GM12801 (cell line): Measurements from ENCODE around the gene RCL1.

Experiments used
- TF ChIP-seq, protein P1 (sequence below): IDR thresholded peaks from one replicate; pipeline ENCODE4 v1.5.1; 2011; ENCODE audit warnings: control low read depth; ENCODE audit not compliant: insufficient read length; ENCODE audit errors: extremely low read depth

Gene RCL1

DNA sequence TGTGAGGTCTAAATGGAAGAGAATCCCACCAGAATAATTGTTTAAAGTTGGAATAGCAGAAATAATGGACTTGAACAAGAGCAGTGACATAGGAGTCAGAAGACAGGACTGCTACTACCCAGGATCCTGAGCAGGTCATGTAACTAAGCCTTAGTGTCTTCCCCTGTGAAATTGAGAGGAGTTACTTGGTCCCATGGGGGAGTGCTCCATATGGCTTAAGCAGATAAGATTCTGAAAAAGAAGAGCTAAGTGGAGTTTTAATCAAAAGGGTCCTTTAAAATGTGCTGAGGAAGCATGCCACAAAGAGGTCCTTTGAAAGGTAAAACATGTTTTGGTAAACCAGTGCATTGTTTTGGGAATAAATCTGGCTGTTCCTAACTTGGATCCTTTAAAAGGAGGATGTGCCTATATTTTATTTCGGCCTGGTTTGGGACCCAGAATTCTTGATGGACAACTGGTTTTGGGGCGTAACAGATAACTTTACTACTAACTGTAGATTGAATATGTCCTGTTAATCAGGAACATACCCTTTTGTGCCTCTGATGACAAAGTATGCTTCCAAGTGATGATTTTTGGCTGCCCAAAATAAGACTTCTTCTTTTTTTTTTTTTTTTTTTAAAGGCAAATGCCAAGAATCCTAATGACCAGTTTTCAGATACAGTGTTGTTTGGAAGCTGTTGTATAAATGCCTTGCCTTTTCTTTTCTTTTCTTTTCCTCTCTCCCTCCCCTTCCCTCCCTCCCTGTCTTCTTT, 5.7 kb downstream of the RCL1 start:
- TF ChIP-seq, protein P1, sequence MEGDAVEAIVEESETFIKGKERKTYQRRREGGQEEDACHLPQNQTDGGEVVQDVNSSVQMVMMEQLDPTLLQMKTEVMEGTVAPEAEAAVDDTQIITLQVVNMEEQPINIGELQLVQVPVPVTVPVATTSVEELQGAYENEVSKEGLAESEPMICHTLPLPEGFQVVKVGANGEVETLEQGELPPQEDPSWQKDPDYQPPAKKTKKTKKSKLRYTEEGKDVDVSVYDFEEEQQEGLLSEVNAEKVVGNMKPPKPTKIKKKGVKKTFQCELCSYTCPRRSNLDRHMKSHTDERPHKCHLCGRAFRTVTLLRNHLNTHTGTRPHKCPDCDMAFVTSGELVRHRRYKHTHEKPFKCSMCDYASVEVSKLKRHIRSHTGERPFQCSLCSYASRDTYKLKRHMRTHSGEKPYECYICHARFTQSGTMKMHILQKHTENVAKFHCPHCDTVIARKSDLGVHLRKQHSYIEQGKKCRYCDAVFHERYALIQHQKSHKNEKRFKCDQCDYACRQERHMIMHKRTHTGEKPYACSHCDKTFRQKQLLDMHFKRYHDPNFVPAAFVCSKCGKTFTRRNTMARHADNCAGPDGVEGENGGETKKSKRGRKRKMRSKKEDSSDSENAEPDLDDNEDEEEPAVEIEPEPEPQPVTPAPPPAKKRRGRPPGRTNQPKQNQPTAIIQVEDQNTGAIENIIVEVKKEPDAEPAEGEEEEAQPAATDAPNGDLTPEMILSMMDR: no peak

DNA sequence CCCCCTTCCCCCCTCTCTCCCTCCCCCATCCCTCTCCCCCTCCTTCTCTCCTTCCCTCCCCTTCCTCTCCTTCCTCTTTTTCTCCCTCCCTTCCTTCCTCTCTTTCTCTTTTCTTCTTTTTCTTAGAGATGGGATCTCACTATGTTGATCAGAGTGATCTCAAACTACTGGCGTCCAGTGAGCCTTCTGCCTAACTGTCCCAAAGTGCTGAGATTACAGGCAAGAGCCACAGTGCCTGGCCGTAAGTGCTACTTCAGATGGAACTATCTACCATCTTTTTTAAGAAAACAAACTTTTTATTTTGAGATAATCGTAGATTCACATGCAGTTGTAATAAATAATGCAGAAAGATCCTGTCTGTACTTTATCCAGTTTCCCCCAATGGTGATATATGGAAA, 6.3 kb downstream of the RCL1 start:
- TF ChIP-seq, protein P1: no peak

DNA sequence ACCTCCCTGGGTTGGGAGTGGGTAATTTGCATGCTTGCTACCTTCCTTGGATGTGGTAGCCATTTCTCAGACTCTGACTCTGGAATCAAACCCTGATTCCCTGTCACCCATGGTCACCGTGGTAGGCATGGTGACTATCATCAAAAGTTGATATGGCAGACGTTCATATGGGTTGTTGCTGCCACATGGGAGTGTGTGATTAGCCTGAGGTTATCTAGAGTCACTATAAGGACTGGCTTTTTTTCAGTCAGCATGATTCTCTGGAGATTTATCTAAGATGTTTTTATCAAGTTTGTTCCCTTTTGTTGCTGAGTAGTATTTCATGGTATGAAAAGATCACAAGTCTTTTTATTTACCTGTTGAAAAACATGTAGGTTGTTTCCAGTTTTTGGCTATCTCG, 7.0 kb downstream of the RCL1 start:
- TF ChIP-seq, protein P1: no peak

DNA sequence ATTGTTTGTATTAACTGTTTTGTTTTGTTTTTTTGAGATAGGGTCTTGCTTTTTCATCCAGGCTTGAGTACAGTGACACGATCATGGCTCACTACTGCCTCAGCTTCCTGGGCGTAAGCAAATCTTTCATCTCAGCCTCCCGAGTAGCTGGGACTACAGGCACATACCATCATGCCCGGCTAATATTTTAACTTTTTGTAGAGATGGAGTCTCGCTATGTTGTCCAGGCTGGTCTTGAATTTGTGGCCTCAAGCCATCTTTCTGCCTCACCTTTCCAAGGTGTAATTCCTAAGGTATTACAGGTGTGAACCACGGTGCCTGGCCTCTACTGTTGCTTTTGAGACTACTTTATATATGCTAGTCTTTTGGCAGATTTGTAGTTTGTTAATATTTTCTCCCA, 8.4 kb downstream of the RCL1 start:
- TF ChIP-seq, protein P1: no peak

DNA sequence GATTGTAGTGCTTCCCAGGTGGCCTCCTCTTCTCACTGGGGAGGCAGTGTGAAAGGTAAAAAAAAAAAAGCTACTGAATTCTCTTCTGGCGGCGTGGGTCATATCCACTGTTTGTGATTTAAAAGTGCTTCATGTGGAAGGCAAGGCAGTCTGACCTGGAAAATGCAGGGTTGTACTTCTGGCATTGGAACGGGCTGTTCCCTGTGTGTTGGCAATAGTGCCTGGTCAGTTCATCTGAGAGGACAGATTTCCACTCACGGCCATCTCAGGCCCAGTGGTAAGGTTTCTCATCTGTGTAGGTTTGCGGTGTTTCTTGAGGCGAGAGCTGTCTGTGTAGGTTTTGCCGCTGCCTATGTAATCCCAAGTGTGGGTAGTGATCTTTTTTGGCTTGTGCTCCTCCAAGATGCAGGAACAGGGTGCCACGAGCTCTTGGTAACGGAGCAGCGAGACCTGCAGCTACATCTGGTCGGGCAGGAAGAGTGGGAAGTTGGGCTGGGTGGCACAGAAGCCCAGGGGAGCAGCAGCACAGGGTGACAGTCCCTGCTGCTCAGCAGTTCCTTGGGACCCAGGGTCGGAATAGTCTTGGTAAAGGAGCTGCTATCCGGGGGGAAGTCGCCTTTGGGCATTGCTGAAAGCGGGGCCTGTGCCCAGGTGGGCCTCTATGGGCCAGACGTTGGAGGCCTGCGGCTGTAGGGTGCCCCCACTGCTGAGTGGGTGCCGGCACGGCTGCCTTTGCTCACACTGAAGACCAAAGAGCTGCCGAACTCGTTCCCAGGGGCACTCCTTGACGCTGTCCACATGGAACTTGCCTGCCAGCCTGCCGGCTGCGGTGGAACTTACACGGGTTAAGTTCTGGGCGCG, 11.2 kb downstream of the RCL1 start:
- TF ChIP-seq, protein P1: no peak

DNA sequence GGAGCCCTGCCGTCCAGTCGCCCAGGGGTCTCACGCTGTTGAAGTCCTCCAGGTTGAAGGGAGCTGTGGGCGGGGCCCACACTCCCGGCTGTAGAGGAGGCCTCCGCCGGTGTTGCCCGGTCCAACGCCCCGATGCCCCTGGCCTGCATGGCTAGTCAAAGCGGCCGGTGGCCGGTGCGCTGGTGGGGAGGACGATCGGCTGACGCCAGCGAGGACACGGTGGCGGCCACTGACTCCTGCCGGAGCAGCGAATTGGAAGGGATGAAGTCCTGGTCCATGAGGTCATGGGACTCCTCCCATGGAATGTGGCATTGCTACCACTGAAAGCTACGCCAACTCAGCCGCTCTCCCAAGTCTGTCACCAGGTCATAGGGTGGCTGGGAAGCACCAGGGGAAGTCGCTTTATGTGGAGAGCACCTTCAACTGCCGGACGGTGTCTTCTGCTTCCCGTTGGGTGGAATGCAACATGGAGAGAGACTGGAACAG, 11.8 kb downstream of the RCL1 start:
- TF ChIP-seq, protein P1: no peak

DNA sequence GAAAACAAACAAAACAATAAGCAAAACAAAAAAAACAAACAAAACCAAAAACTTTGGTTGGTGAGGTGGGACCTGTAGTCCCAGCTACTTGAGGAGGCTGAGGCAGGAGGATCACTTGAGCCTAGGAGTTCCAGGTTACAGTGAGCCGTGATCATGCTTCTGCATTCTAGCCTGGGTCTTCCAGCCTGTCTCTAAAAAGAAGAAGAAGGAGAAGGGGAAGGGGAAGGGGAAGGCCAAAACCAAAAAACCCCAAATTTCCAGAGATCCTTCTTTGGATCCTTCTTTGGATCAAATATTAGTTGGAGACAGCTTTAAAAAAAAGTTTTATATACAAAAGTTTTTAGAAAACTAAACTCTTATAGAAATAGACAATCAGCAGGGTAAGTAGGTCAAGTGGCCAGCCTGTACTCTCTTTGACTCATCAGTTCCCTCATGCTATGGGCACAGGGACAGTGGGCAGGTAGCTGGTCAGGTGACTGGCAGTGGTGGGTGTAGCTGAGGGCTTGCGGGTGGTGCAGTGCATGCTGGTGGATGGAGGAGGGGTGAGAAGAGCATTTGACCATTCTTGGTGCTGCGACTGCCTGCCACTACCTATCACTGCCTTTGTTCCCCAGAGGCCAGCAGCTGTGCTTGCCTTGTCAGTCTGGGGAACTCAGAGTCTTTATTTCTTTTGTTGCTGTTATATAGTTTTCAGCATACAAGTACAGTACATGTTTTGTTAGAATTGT, 12.6 kb downstream of the RCL1 start:
- TF ChIP-seq, protein P1: no peak
